HG02571 (cell line): Measurements from ENCODE around the gene NUTM1.

Experiments
- ATAC-seq: cut with Tn5 transposase; IDR thresholded peaks from one replicate; pipeline ENCODE4 v1.9.1; 2021; ENCODE audit warnings: mild to moderate bottlenecking, moderate library complexity; ENCODE audit not compliant: unreplicated experiment

Gene NUTM1

GRCh38 chr15:34342737-34343575 lies at the start of gene NUTM1, which contains the start of gene NOP10:
NUTM1 (plus strand) TSS chr15:34343315; CDS start chr15:34343697, 382 bp downstream.
NOP10 (minus strand) TSS chr15:34343136; CDS start chr15:34343073, 63 bp downstream.
- peak; percentile 89 for ATAC-seq

- ATAC-seq: no peak
These were observed 46.1 kb upstream of the NUTM1 start for GRCh38 chr15:34297059-34297458.

- ATAC-seq: no peak
These were observed 42.1 kb upstream of the NUTM1 start for GRCh38 chr15:34301058-34301457.

GRCh38 chr15:34304613-34305012 lies 38.5 kb upstream of the NUTM1 start:
- ATAC-seq: no peak

- ATAC-seq: no peak
These were observed 31.6 kb upstream of the NUTM1 start for GRCh38 chr15:34311563-34311962.

- ATAC-seq: no peak
These were observed 28.3 kb upstream of the NUTM1 start for GRCh38 chr15:34314491-34315490.

- peak; percentile 53 for ATAC-seq
These were observed 24.6 kb upstream of the NUTM1 start for GRCh38 chr15:34318277-34319079.

GRCh38 chr15:34323217-34323616 lies 19.9 kb upstream of the NUTM1 start:
- no peak for ATAC-seq

GRCh38 chr15:34324933-34325332 lies 18.2 kb upstream of the NUTM1 start:
- ATAC-seq: no peak

- no peak for ATAC-seq
These were observed 17.7 kb upstream of the NUTM1 start for GRCh38 chr15:34325368-34325767.

GRCh38 chr15:34327906-34328305 lies 15.2 kb upstream of the NUTM1 start:
- no peak for ATAC-seq

- ATAC-seq: no peak
These were observed 14.1 kb upstream of the NUTM1 start for GRCh38 chr15:34329006-34329405.

GRCh38 chr15:34330279-34330678 lies 12.8 kb upstream of the NUTM1 start:
- no peak for ATAC-seq

- ATAC-seq: no peak
These were observed 11.3 kb upstream of the NUTM1 start for GRCh38 chr15:34331809-34332208.

- no peak for ATAC-seq
These were observed 10.5 kb upstream of the NUTM1 start for GRCh38 chr15:34332553-34333120.

GRCh38 chr15:34334672-34335071 lies 8.4 kb upstream of the NUTM1 start:
- ATAC-seq: no peak

- ATAC-seq: no peak
These were observed 7.7 kb upstream of the NUTM1 start for GRCh38 chr15:34335176-34336032.

GRCh38 chr15:34336231-34336990 lies 6.7 kb upstream of the NUTM1 start:
- no peak for ATAC-seq
